Activated naive CD8-positive, alpha-beta T cell treated with anti-CD3 and anti-CD28 coated beads, Interleukin-2, amount 50 U/mL, for 24 hours (primary cell): ENCODE measurements around the gene TSPAN18.

Experiments
- ATAC-seq: fragments of 150-1000 bp; cut with Tn5 transposase; one replicate; pipeline ENCODE4 v1.10.0; 2021
- DNase-seq: peaks from one replicate; pipeline ENCODE4 v3.0.0; 2021
- H3K27ac Mint-ChIP-seq: one replicate; pipeline ENCODE4 v1.8.0; 2021; ENCODE audit warnings: mild to moderate bottlenecking, mixed read lengths
- H3K27me3 Mint-ChIP-seq: one replicate; pipeline ENCODE4 v1.8.0; 2021; ENCODE audit warnings: mixed read lengths
- H3K36me3 Mint-ChIP-seq: one replicate; pipeline ENCODE4 v1.8.0; 2021; ENCODE audit warnings: low read depth, mixed read lengths
- H3K4me1 Mint-ChIP-seq: one replicate; pipeline ENCODE4 v1.8.0; 2021; ENCODE audit warnings: mixed read lengths
- H3K4me3 Mint-ChIP-seq: one replicate; pipeline ENCODE4 v1.8.0; 2021; ENCODE audit warnings: mild to moderate bottlenecking, moderate library complexity, mixed read lengths
- H3K9me3 Mint-ChIP-seq: one replicate; pipeline ENCODE4 v1.8.0; 2021; ENCODE audit warnings: mixed read lengths

TSPAN18 gene

DNA sequence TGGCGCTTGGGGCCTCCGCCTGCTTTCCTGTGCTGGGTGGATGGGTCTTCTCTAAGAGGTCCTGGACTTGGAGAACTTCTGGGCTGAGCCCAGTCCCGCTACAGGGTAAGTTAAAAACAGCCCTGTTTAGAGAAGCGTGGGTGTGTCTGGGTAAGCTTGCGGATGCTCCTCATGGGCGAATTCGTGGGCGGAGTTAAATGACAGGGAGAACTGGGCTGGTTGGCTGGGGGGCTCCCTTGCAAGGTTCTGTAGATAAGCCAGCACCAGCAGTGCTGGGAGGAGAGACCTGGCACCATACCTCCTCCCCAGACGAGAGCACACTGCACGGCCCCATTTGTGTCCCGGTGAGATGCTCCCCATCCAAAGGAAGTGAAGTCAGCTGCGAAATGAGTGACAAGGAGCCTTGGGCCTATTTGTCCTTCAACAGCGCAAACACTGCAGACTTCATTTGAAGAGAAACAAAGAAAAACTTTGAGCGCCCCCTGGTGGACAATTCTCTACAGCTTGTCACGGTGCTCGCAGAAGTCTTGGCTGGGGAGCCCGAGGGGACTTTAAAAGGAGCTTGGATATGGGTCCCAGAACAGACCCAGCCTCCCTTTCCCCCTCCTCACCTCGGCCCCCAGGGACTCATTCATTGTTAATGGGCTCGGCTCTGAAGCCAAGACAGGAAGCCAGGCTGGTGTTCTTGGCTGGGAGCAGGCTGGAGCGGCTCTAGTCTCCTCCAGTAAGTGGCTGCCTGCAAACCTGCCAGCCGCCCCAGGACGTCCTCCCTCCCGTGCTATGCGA is 184.5 kb downstream of the TSPAN18 start:
- Mint-ChIP-seq H3K27ac (no peak overlapping the region), H3K36me3 (no peaks in the 10 kb centered on the region), H3K4me3 (no peak overlapping the region), H3K4me1 (peaks cover 8% of the 10 kb centered on the region), H3K9me3 (no peaks in the 10 kb centered on the region), H3K27me3 (peaks cover 3% of the 10 kb centered on the region)
- ATAC-seq (peak; percentile 84), DNase-seq (peak; percentile 90)

DNA sequence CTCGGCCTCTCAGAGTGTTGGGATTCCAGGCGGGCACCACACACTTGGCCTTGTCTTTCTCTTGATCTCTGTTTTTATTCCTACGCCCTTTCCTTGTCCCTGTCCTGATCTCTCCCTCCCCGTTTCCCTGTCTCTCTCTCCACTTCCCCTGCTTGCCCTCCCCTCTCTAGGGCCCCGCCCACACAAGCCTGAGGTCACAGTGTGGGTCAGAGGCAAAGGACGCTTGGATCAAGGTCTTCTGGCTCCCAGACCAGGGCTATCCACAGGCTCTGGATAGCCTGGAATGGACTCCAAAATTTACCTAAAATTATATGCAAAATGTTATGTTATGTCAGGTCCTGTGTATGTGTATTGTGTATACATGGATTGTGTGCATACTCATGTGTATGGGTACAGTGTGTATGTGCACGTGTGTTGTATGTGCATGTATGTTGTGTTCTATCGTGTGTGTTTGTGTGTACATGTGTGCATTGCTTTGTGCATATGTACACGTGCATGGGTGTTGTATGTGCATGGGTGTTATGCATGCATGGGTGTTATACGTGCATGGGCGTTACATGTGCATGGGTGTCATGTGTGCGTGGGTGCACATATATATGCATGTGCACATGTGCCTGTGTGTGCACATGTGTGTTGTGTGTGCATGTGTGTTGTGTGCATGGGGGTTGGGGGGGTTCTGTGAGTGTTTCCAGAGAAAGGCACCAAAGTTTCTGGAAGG is 185.7 kb downstream of the TSPAN18 start:
- peaks cover 3% of the 10 kb centered on the region for H3K27me3 Mint-ChIP-seq
- H3K4me1 Mint-ChIP-seq = peaks cover 11% of the 10 kb centered on the region
- ATAC-seq (no peak), DNase-seq (no peak)
- no peaks in the 10 kb centered on the region for H3K36me3 Mint-ChIP-seq
- H3K27ac Mint-ChIP-seq = no peak overlapping the region
- H3K4me3 Mint-ChIP-seq = no peak overlapping the region
- H3K9me3 Mint-ChIP-seq = no peaks in the 10 kb centered on the region

DNA sequence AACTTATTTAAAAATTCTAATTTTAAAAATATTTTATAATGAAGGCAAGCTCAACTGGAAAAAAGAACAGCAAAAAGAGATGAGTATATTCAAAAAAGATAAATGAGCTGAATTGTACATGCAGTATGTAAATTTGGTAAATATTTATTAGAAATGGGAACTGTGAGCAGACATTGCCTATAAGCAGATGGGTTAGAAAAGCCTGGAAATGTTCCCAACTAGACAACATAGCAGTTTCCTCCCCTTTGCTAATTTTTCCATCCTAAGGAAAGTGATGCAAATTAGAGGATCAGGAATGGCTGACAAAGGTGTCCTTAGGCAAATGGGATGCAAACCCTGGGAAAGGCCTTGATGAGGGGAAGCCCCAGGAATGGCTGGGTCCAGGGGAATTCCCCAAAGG is 186.7 kb downstream of the TSPAN18 start:
- Mint-ChIP-seq H3K4me3 (no peak overlapping the region), H3K9me3 (no peaks in the 10 kb centered on the region), H3K27ac (no peak overlapping the region), H3K36me3 (no peaks in the 10 kb centered on the region), H3K27me3 (peaks cover 3% of the 10 kb centered on the region), H3K4me1 (peaks cover 11% of the 10 kb centered on the region)
- ATAC-seq = no peak
- no peak for DNase-seq

DNA sequence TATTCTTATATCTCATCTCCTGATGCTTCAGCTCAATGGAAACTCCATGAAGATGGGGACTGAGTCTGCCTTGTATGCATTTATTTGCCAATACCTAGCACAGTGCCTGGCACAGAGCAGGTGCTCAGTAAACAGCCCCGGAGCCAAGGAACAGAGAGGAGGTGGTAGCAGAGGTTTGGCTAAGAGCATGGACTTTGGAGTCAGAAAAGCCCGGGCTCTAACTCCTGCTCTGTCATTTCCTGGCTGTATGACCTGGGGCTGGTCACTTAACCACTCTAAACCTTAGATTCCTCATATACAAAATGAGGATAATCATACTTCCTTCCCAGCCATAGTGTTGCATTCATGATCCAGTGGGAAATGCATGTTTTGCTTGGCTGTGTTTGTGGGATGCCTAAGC is 187.3 kb downstream of the TSPAN18 start:
- no peak overlapping the region for H3K27ac Mint-ChIP-seq
- no peak for DNase-seq
- peaks cover 3% of the 10 kb centered on the region for H3K27me3 Mint-ChIP-seq
- peaks cover 11% of the 10 kb centered on the region for H3K4me1 Mint-ChIP-seq
- ATAC-seq = no peak
- no peaks in the 10 kb centered on the region for H3K9me3 Mint-ChIP-seq
- no peaks in the 10 kb centered on the region for H3K36me3 Mint-ChIP-seq
- no peak overlapping the region for H3K4me3 Mint-ChIP-seq

DNA sequence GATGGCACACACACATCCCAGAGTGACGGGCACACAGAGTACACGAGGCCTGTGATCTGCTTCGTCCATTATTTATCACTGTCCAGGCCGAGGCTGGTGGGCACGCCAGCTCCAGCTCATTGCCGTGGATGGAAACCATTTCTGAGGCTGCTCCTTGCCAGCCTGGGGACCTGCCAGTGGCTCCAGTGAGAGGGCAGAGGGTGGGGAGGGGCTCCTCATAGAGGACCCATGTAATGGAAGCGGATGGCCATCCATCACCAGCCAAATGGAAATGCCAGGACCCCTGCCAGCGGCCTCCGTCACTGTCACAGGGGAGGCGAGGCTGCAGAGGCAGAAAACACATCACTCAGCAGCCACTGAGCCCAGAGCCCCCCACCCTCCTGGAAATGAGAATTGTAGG is 188.2 kb downstream of the TSPAN18 start:
- ATAC-seq (no peak), DNase-seq (no peak)
- Mint-ChIP-seq H3K4me1 (peaks cover 11% of the 10 kb centered on the region), H3K4me3 (no peak overlapping the region), H3K9me3 (no peaks in the 10 kb centered on the region), H3K36me3 (no peaks in the 10 kb centered on the region), H3K27me3 (peaks cover 3% of the 10 kb centered on the region), H3K27ac (no peak overlapping the region)

DNA sequence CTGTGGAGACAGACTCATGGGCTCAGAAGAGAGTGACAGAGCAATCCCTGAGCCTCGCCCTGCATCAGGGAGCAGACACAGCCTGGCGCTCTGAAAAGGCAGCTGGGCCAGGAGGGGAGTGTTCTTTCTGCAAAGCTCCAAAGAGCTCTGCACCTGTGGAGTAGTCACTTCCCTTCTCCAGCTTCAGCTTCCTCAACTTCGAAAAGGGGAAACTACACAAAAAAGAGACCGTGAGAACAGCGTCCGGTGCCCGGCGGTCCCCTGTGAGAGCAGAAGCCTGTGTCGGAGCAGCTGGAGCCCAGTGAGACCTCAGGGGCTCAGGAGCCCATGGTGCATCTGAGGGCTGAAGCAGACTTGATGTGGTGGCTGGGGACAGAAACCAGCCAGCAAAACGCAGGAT is 188.9 kb downstream of the TSPAN18 start:
- no peak for ATAC-seq

DNA sequence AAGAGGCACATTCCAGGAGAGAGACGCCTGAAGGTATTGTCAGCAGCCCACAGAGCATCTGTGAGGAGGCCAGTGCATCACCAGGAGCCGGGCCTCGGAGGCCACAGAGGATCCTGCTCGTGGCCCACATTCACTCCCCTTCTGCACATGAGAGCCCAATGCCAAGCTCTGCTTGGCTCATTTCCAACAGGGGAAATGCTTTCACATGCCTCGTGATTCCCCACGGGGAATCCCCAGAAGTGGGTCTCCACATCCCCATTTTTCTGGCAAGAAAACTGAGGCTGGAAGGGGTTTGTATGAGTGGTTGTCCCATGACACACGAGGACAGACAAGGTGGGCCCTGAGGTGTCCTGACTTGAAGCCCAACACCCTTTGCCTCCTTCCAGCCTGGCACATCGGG is 189.6 kb downstream of the TSPAN18 start:
- Mint-ChIP-seq H3K36me3 (no peaks in the 10 kb centered on the region), H3K4me3 (no peak overlapping the region), H3K27me3 (peaks cover 3% of the 10 kb centered on the region), H3K27ac (no peak overlapping the region), H3K4me1 (peaks cover 6% of the 10 kb centered on the region), H3K9me3 (no peaks in the 10 kb centered on the region)
- ATAC-seq = no peak
- DNase-seq = no peak

More for the DNA sequence above, 188.9 kb downstream of the TSPAN18 start:
- Mint-ChIP-seq H3K27me3 (peaks cover 3% of the 10 kb centered on the region), H3K9me3 (no peaks in the 10 kb centered on the region), H3K4me1 (peaks cover 11% of the 10 kb centered on the region), H3K27ac (no peak overlapping the region), H3K4me3 (no peak overlapping the region), H3K36me3 (no peaks in the 10 kb centered on the region)
- DNase-seq = no peak

DNA sequence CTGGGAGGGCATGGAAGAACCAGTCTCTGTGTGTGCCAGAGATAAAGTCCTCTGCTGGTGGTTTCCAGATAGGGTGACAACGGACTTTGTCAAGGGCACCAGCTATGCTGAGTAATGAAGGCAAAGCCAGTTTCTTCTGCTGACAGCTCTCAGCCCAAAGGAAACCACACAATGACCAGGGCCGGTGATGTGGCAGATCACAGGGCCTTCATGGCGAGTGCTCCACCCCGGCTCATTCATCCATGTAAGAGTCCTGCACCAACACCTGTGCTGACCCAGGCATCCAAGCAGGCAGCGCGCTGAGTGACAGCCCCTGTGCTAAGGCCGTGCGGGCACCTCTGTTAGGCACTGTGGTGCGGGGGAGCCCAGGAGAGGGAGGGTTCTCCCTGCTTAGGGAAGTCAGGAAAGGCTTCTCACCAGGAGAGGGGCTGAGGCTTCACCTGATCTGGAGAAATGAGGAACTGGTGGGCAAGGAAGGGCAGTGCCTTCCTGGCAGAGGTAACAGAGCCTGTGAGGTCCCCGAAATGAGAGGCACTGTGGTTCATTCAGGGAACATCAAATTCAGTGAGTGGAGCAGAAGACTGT is 190.1 kb downstream of the TSPAN18 start:
- Mint-ChIP-seq H3K9me3 (no peaks in the 10 kb centered on the region), H3K36me3 (no peaks in the 10 kb centered on the region), H3K27me3 (peaks cover 3% of the 10 kb centered on the region), H3K27ac (no peak overlapping the region), H3K4me1 (peaks cover 6% of the 10 kb centered on the region), H3K4me3 (no peak overlapping the region)
- ATAC-seq (no peak), DNase-seq (no peak)

DNA sequence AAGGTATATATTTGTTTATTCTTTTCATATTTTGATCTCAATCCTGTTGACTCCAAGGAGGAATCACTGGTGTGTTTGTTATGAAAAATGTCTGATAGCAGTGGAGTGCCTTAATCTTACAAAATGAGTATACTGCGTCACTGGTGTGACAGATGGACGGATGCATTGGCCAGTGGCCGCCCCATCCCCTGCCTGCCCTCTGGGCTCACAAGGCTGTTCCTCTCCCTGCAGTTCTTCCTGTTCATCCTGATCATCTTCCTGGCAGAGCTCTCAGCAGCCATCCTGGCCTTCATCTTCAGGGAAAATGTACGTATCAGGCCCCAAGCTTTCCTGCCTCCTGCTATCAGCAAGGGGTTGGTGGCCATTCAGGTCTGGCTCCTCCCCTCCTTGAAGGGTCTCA is 191.0 kb downstream of the TSPAN18 start:
- peaks cover 6% of the 10 kb centered on the region for H3K4me1 Mint-ChIP-seq
- no peaks in the 10 kb centered on the region for H3K9me3 Mint-ChIP-seq
- DNase-seq (no peak), ATAC-seq (no peak)
- peaks cover 3% of the 10 kb centered on the region for H3K27me3 Mint-ChIP-seq
- no peak overlapping the region for H3K4me3 Mint-ChIP-seq
- no peaks in the 10 kb centered on the region for H3K36me3 Mint-ChIP-seq
- H3K27ac Mint-ChIP-seq = no peak overlapping the region

DNA sequence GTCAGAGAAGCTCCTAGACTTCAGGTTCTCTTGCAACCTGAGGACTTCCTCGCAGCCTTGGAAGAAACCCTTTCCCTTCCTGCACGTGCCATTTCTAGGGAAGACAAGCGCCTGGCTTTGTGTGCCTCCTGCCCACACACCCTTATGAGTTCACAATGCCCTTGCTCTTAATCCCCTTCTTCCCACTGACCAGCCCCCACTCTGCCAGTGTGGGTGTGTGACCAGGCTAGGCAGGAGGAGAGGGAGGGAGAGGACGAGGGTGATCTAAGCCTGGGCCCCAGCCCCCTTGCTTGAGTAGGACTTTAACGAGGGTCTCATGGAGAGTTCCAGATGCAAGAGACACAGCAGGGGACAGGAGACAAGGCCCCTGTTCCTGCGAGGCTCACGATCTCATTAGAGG is 193.7 kb downstream of the TSPAN18 start:
- H3K27ac Mint-ChIP-seq = no peak overlapping the region
- H3K9me3 Mint-ChIP-seq = no peaks in the 10 kb centered on the region
- peaks cover 2% of the 10 kb centered on the region for H3K27me3 Mint-ChIP-seq
- peaks cover 4% of the 10 kb centered on the region for H3K4me1 Mint-ChIP-seq
- no peak overlapping the region for H3K4me3 Mint-ChIP-seq
- no peaks in the 10 kb centered on the region for H3K36me3 Mint-ChIP-seq
- DNase-seq (no peak), ATAC-seq (no peak)

DNA sequence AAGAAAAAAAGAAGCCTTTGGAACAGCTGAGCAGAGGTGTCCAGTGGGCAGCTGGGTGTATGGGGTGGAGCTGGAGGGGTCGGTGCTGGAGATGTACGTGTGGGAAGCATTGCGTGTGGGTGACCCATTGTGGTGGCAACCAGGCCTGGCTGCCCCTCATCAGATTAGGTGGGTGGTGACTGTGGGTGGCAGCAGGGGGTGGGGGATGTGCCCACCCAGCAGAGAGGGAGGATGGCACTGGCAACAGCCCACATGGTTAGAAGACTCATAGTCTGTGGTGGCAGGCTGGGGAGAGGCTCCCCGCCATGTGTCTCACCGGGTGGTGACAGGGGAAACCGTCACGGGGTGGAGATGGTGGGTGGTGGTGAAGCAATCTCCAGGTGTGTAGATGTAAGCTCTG is 196.4 kb downstream of the TSPAN18 start:
- Mint-ChIP-seq H3K27me3 (no peaks in the 10 kb centered on the region), H3K4me1 (no peaks in the 10 kb centered on the region), H3K9me3 (no peaks in the 10 kb centered on the region), H3K36me3 (no peaks in the 10 kb centered on the region), H3K4me3 (no peak overlapping the region), H3K27ac (no peak overlapping the region)
- DNase-seq (no peak), ATAC-seq (no peak)

DNA sequence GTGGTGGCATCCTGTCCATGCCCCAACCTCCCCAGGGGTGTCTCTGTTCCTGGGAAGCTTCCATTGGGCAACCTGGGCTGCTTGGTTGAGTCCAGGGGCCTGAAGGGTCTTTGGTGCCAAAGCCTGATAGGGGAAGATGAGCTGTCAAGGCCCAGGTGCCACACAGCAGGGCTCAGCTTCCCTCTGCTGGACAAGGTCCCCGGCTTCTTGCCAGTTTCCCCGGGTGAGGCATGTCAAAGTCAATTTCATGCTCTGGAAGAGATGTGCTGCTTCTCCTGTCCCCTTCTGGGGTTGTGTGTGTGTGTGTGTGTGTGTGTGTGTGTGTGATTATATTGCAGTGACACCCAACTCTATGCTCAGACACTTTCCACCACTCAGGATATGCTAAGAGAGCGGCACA is 197.0 kb downstream of the TSPAN18 start:
- DNase-seq (no peak), ATAC-seq (no peak)
- Mint-ChIP-seq H3K36me3 (no peaks in the 10 kb centered on the region), H3K27ac (no peak overlapping the region), H3K27me3 (no peaks in the 10 kb centered on the region), H3K4me3 (no peak overlapping the region), H3K4me1 (no peaks in the 10 kb centered on the region), H3K9me3 (no peaks in the 10 kb centered on the region)

DNA sequence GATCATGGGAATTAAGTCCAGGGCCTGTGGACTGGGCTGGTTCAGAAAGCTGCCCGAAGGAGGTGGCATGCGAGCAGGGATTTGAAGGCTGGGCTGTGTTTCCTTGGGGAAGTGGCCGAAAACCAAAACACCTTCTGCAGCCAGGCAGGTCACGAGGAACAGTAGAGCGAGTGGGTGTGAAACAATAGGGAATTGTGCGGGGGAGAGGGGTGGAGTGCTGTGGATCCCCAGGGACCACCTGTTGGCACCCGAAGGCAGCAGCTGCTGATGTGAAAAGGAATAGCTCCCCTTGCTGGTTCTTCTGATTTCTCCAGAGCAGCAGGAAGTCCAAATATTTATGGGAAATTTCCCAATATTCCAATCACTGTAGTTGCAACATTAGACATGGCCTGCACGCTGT is 199.3 kb downstream of the TSPAN18 start:
- Mint-ChIP-seq H3K4me3 (no peak overlapping the region), H3K9me3 (no peaks in the 10 kb centered on the region), H3K27ac (no peak overlapping the region), H3K4me1 (no peaks in the 10 kb centered on the region), H3K36me3 (no peaks in the 10 kb centered on the region), H3K27me3 (no peaks in the 10 kb centered on the region)
- no peak for ATAC-seq
- DNase-seq = no peak

DNA sequence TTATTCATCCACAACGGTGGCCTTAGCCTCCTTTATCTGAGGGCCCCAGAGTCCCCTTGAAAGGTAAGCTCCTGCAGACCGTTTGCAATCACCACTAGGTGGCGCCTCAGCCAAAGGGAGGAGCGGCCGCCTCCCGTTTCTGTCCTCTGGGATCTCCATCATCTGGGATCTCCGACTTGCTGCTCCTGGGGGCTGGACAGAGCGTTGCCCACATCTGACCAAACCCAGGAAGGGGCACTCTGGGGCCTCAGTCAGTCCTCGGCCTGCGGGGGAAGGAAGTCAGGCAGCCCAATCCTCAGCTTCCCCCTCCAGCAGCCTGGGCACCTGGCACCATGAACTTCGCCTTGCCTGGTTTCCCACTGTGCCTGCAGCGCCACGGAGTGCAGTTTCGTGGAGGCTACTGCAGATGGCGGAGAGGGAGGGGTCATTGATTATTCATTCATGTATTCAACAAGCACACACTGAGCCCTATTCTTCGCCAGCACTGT is 200.5 kb downstream of the TSPAN18 start:
- Mint-ChIP-seq H3K9me3 (no peaks in the 10 kb centered on the region), H3K4me3 (no peak overlapping the region), H3K36me3 (no peaks in the 10 kb centered on the region), H3K27ac (no peak overlapping the region), H3K4me1 (no peaks in the 10 kb centered on the region), H3K27me3 (no peaks in the 10 kb centered on the region)
- DNase-seq (peak; percentile 74), ATAC-seq (peak; percentile 45)

DNA sequence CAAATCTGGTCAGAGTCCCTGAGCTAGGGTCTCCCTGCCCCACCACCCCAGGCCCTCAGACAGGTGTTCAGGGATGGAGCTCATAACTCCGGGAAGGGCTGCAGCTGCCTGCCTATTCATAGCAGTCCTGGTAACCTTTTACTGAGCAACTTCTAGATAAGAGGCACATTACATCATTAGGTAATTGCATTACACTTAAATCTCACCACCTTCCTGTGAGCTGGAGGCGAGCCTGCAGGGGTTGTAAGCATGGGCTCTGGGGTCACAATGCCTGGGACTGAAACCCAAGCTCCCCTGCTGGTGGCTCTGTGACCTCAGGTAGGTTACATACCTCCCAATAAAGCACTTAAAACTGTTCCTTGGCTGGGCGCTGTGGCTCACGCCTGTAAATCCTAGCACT is 201.4 kb downstream of the TSPAN18 start:
- Mint-ChIP-seq H3K27me3 (no peaks in the 10 kb centered on the region), H3K36me3 (no peaks in the 10 kb centered on the region), H3K4me3 (no peak overlapping the region), H3K4me1 (no peaks in the 10 kb centered on the region), H3K27ac (no peak overlapping the region), H3K9me3 (no peaks in the 10 kb centered on the region)
- DNase-seq (no peak), ATAC-seq (no peak)
